Cardiac septum (tissue), 1 donor: ENCODE measurements around the gene UMPS. TPM values are rescaled to one million over a fixed set of nuclear protein-coding genes. Genes with fewer than 3 reads are reported as not detected.
"Not testable (repeated sequence)": the region's sequence is repeated elsewhere in the genome, so short reads cannot be mapped to it uniquely, and the experiment has no call there.

Source experiments
- DNase-seq: peaks from one replicate; pipeline ENCODE4 v3.0.0-alpha.2; 2020; ENCODE audit warnings: low spot score
- intact Hi-C: fragments of 100-400 bp; cut with DNase I; formaldehyde crosslinking; loops from one replicate; pipeline ENCODE4 v1.14.0; 2022
- total RNA-seq: library from RNA; stranded (reverse); fragmentation: NEBNext Ultra II Directional; extraction: Animal tissue kit (Norgen Biotek cat#: 25700); gene quantifications from one replicate; pipeline ENCODE4 v1.2.1, GENCODE V29; 2021
- donor health status: DM: no; HTN: no; CAD: no.

The UMPS gene
- total RNA-seq, 1 donor from 2014 or later = 13.5 TPM

DNA sequence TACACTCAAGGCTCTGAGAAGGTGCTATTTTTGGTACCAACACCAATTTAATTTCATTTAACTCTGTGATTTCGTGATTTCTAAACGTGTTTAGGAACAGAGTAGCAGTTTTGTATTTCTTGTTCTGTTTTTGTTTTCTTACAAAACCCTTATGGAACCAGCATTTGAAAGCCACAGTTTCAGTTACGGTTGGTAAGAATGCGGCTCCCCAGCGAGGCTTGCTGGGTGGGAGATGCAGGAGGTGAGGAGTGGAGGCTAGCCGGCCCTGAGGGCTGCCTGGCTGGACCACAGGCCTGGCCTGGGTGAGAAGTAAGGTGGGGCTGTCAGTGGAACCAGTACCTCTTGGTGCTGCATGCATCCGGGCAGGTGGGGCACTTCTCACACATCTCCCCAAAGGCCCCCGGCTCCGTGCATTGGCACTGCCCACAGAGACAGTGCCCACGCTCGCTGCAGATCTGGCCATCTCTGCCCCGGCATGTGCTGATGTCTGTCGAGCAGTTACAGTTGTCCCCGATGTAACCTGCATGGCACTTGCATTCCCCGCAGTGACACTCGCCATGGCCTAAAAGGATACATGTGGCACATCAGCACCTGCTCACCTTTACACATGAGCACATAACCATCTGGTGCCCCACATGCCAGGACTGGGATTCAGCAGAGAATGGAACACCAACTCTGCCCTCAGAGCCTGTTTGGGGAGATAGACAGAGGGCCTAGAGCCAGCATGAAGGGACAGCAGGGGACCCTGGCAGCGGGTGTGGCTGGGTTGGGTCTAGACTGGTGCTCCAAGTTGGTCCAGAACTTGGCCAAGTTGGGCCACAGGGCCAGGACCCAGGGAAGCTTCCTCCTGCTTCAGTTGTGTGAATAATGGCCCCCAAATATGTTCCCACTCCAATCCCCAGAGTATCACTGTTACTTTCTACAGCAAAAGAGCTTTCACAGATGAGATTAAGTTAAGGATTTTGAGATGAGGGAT, 43.4 kb downstream of the UMPS start:
- no peak for DNase-seq
- intact Hi-C loops = loop anchor here (5.0 kb wide), 2 partner anchors 39 to 114 kb away; partner anchors contain the start of gene ITGB5

DNA sequence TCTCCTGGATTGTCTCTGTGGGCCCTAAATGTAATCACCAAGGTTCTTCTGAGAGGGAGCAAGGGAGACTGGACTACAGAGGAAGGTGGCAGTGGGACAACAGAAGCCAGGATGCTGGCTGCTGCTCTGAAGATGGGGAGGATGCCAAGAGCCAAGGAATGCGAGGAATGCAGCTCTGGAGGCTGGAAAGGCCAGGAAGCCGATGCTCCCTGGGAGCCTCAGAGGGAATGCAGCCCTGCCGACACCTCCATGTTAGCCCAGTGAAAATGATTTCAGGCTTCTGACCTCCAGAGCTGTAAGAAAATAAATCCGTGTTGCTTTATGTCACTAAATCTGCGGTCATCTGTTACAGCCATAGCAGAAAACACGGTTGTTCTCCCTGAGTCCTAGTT, 44.1 kb downstream of the UMPS start:
- no peak for DNase-seq
- intact Hi-C loops = loop anchor here (5.0 kb wide), 2 partner anchors 38 to 113 kb away; partner anchors contain the start of gene ITGB5

DNA sequence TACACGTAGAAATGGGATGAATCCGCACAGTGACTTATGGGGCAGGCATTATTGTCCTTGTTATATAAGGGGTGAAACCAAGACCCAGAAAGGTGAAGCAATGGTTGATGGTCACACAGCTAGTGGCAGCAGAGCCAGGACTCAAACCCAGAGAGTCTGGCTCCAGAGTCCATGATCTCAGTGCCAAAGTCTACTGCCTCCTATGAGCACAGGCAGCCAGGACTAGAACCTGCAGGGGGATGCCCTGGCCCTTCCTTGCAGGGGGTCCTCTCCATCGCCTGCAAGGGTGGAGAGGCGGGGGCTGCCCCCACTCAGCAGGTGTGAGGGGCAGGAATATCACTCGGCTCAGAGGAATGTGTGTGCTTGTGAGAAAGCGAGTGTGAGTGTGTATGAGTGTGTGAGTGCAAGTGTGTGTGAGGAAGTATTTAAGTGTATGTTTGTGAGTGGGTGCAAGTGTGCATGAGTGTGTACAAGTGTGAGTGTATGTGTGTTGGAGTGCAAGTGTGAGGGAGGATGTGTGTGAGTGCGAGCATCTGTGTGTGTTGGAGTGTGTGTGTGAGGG, 44.7 kb downstream of the UMPS start:
- intact Hi-C loops = loop anchor here (5.0 kb wide), 2 partner anchors 37 to 112 kb away; partner anchors contain the start of gene ITGB5
- no peak for DNase-seq

DNA sequence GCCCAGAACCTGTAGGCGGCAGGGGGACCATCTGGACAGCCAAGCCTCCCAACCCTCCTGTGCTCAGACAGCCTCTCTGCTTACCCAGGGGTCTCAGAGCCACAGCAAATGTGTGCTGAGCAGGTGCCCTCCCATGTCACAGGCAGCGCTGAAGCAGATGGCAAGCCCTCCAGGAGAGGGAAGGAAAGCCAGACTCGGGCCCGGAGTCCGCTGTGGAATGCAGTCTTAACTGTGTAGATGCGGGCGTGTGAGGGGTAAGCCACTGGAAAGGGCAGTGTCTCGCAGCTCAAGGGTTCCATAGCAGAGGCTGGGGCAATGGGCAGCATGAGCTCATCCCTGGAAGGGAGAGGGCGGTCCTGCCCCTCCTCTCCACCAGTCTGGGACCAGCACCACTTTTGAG, 45.6 kb downstream of the UMPS start:
- no peak for DNase-seq
- intact Hi-C loops = no loop called here

DNA sequence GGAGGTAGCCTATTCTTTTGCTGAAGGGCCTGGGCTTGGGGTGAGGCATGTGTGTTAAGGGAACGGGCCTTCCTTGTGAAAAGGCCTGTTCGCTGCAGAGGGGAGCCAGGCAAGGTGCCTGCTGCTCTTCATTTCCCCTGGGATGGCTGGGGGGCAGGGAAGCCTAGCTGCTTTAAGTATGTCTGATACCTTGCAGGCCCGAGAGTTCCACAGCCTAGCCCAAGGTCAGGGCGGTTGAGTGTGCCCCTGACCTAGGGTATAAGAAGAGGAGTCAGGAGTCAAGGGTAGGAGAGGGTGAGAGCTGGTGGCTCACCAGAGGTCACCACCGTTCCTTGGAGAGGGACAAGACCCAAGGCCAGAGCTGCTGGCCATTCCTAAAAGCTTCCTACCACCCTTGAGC, 46.6 kb downstream of the UMPS start:
- intact Hi-C loops = no loop called here
- DNase-seq = no peak

DNA sequence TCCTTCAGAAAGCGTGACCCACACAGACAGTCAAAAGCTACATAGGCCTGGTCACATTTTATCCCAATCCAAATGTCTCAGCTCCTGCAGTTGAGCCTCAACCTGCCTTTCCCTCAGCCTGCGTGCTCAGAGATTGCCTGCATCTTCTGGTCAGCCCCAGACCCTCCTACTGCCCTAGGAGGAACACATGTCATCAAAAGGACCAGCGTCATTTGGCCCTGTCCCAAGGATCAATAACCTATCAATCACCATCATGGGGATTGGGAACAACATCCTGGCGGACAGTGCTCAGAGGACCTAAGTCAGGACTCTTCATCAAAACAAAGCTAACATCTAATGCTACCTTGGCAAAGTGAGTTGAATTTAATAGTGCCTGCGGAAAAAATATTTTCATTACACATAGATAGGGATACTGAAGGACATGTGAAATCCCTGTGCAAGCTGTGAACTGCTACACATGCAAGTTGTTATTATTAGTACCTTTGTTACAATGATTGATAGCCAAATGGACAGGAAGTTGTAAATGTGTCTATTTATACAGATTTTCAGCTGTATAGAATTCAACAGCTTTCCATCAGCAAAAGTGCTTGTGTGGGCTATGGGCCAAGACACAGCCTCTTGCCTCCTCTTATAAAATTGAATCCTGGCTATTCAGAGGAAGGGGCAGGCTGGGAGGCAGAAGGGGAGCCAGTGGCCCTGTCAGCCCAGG, 47.7 kb downstream of the UMPS start:
- intact Hi-C loops = no loop called here
- DNase-seq = no peak

DNA sequence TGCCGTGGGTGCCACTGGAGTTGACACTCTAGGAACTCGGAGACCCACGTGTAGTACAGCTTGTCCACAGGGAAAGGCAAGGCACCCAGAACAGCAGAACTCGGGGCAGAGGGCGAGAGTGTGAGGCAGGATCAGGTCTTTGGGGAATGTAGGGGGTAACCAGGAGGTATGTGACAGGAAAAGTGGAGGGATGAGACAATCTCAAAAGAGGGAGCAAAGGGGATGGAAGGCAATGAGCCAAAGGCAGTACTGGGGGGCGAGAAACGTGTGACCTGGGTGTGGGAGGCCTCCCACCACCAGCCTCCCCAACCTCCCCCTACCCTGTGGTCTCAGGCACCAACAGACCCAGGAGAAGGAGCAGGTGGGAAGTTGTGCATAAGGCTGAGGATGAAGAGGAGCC, 48.9 kb downstream of the UMPS start:
- intact Hi-C loops = no loop called here
- no peak for DNase-seq

DNA sequence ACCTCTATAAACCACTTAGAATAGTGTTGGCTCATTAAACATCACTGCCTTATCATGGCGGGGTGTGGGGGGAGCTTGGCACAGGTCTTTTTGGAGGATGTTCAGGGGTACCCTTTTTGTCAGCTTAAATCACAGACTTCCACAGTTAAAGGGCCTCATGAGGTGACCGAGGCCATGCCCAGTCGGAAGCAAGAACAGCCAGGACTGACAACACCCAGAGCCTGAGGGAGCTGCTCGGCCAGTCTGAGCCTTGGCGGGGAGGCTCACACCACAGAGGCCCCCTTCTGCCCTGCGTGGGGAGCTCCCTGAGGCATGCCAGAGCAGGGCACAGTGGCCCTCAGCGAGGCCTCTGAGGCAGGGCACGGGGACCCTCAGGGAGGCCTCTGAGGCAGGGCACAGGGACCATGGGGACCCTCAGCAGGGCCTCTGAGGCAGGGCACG, 49.5 kb downstream of the UMPS start:
- intact Hi-C loops = loop anchor here (2.0 to 10.0 kb wide), 2 partner anchors 33 to 275 kb away; partner anchors contain the start of gene HEG1
- no peak for DNase-seq

DNA sequence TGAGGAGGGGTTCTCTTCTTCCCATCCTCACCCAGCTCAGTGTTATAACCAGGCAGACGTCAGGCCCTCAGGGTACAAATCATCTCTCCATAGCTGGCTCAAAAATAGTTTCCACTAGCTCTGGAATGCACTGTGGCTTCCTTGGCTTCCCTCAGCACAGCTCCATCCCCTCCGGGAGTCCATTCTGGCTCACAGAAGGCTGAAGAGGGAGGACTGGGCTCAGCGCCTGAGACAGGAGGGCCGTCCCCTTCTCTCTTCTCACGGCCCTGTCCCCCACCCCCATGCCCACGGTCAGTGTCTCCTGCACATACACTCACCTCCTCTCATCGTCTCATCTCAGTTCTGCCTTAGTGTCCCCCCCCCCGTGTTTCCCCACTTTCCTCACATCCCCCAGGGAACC, 50.1 kb downstream of the UMPS start:
- intact Hi-C loops = loop anchor here (2.0 to 10.0 kb wide), 2 partner anchors 32 to 274 kb away; partner anchors contain the start of gene HEG1

DNA sequence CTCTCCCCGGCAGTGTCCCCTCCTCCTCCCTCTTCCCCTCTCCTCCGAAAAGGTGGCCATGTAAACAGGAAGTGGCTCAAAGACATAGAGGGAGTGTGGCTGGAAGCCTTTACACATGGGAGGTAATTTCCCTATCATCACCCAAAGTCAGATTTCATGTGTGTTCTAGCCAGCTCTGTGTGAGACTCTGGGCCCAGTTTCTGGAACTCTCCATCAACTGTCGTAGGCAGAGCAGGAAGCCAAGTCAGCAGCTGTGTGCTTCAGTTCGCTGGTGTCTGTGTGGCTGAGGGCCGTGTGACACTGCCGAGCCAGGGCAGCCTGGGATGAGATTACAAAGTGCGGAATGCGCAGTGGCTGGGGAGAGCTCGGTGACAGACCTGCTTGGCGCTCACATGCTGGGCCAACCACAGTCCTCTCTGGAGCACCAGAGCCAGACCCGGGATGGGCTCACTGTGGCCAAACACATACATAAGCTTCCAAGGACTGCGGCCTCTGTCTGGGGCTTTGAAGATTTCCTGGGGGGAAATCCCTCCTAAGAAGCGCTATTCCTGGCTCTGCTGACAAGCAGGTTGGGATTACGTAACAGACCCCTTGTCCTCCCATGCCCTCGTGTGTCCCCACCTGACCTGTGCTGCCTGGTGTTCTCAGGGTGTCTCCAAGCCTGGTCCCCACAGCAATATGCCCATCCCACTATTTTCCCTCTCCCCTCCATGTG, 50.7 kb downstream of the UMPS start:
- intact Hi-C loops = loop anchor here (2.0 to 10.0 kb wide), 2 partner anchors 32 to 274 kb away; partner anchors contain the start of gene HEG1
- peak; percentile 93 for DNase-seq

More for the DNA sequence above, 50.1 kb downstream of the UMPS start:
- peak; percentile 86 for DNase-seq

DNA sequence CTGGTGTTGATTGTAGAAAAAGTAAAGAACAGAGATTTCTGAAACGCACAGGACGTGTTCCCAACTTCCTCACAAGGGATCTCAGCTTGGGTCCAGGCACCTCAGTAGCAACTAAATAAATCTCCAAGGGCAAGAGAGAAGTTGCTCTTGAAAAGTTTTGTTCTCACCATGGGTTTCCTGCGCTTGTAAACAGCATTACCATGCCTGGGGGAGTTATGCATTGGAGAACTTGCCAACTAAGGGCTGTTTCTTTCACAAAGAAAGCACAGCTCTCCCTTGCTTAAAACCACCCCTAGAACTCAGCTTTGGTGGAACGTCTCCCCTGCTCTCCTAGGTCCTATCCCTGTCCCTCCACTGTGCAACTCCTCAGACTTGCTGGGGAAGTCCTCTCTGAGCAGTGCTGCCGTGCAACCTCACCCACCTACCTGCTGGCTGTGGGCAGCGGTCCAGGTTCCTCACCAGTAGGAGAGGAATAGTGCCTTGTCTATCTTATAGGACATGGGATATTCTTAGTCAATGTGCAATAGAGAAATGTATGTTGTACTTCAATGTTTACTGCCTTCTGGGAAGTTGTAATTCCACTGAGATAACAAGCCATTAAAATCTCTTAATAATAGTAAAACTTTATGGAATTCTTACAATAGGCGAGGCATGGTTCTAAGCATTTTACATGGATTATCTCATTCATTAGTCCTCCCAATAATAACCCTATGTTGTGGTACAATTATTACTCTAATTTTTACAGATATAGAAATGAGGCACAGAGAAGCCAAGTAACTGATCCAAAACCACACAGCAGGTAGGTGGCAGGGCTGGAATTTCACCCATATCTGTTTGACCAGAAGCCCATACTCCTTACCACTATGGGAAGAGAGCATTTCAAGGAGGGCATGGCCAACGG, 51.5 kb downstream of the UMPS start:
- intact Hi-C loops = loop anchor here (2.0 to 10.0 kb wide), 2 partner anchors 31 to 273 kb away; partner anchors contain the start of gene HEG1
- no peak for DNase-seq

DNA sequence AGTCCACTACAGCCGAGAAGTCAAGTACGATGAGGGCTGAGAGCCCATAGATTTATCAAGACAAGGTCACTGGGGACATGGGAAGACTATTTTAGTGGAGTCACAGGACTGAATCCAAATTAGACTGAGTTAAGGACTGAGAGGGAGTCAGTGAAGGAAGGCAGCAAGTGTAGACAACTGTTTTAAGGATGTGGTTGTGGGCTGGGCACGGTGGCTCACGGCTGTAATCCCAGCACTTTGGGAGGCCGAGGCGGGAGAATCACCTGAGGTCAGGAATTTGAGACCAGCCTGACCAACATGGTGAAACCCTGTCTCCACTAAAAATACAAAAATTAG, 52.1 kb downstream of the UMPS start:
- DNase-seq = not testable (repeated sequence)
- intact Hi-C loops = loop anchor here (10.0 kb wide), 1 partner anchor 272 kb away; the partner anchor contains the start of gene HEG1

DNA sequence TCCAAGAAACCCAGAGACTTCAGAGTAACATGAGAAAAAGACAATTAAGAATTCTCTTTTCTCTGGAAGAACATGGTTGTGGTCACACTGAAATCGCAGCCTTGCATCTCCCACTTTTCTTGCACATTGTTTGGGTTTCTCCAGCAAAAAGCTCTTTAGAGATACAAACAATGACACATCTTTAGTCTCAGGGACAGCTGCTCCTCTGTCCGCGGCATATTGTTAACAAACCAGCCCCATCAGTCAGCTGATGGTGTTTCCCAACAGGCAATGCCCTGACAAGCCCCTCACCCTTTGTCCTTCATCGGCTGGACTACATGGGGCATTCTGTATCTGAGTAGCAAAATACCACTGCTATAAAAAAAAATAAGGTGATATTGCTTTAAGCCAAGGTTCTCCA, 53.4 kb downstream of the UMPS start:
- intact Hi-C loops = loop anchor here (10.0 kb wide), 1 partner anchor 271 kb away; the partner anchor contains the start of gene HEG1
- DNase-seq = no peak

DNA sequence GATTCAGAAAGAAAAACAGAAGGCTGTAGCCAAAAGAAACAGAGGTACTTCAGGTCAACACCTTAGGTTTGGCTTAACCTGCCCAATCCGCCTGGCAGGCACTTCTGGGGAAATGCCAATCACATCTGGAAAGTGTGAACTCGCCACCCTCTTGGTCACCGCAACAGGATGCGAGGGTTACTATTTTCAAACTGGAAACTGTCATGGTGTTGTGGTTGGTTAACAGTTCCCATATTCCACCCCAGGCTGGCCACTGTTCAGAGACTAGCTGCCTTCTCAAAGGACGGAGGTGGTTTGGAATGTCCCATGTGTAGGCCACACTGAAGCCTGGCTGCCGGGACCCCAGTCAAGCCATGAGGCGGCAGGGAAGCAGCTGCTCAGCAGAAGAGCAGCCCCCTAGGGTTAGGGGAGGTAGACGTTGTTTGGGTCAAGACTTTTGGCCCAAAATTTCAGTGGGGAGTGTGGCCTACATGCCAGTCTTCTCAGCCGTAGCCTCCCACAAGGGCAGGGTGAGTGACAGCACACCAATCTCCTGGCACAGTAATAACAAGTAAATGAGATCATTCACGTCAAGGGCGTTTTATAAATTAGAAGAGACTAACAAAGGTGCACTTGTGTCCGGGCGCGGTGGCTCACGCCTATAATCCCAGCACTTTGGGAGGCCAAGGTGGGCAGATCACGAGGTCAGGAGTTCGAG, 54.6 kb downstream of the UMPS start:
- DNase-seq = no peak
- intact Hi-C loops = loop anchor here (5.0 to 10.0 kb wide), 2 partner anchors 102 to 270 kb away; partner anchors contain the start of genes HEG1 and ITGB5

DNA sequence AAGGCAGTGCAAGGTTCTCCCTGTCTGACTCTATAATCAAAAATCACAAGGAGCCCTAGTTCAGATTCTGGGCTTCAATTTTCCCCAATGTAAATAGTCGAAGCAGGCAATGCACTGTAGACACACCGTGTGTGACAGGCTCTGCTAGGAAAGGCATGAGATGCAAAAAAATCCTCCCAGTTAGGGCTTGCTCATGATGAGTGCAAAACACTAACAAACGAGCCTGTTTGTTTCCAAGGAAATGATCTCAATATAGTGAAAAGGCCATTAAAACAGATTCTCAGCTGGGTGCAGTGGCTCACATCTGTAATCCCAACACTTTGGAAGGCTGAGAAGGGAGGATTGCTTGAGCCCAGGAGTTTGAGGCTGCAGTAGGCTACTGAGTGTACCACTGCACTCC, 55.7 kb downstream of the UMPS start:
- no peak for DNase-seq
- intact Hi-C loops = loop anchor here (5.0 to 10.0 kb wide), 2 partner anchors 101 to 269 kb away; partner anchors contain the start of genes HEG1 and ITGB5

DNA sequence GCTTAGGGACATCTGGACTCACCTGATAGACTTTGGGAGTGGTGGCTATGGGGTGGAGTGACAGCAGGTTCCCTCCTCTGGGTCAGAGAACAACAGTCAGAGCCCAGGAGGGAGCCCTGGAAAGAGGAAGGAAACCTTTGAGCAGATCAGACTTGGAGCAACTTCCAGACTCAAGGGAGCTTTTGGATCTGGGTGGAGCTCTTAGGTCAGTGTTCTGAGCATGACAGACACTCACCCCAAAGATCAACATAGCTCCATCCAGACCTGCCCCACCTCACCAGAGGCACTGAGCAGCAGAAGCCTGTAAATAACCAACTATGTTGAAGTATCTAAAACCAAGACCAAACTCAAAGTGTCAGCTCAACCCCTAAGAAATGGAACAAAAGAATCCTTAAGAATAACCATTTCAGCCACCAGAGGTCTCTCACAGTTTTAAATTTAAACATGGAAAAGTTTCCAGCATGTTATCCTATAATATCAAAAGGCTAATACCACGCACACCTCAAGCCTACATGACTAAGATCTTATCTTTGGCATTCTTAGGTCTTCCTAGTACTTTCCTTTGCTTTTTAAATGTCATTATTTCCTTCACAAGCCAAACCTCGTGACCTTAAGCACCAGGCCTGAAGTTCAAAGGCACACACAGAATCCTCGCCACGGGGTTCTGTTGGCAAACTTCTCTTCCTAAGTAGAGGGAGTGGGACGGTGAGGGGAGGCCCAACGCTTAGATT, 56.4 kb downstream of the UMPS start:
- intact Hi-C loops = loop anchor here (5.0 to 10.0 kb wide), 2 partner anchors 101 to 268 kb away; partner anchors contain the start of genes HEG1 and ITGB5
- no peak for DNase-seq
